Activated naive CD4-positive, alpha-beta T cell treated with anti-CD3 and anti-CD28 coated beads for 36 hours (primary cell): Measurements from ENCODE around the gene SHC3. TPM values are rescaled to one million over a fixed set of nuclear protein-coding genes. Genes with fewer than 3 reads are reported as not detected.

ENCODE experiments used
- CTCF ChIA-PET: fragments of 350-600 bp; sonication (Branson Sonifier 250); formaldehyde crosslinking; loops from one replicate; lab custom pipeline; 2021; ENCODE audit warnings: antibody characterized with exemption; lab: Charles Lee
- DNase-seq: peaks from one replicate; pipeline ENCODE4 v3.0.0-alpha.2; 2020
- H3K27ac Mint-ChIP-seq: one replicate; pipeline ENCODE4 v1.8.0; 2021; ENCODE audit warnings: mild to moderate bottlenecking, mixed read lengths
- H3K27me3 Mint-ChIP-seq: one replicate; pipeline ENCODE4 v1.8.0; 2021; ENCODE audit warnings: low read depth, mixed read lengths
- H3K36me3 Mint-ChIP-seq: one replicate; pipeline ENCODE4 v1.8.0; 2021; ENCODE audit warnings: low read depth, mixed read lengths
- H3K4me1 Mint-ChIP-seq: one replicate; pipeline ENCODE4 v1.8.0; 2021; ENCODE audit warnings: low read depth, mixed read lengths
- H3K4me3 Mint-ChIP-seq: one replicate; pipeline ENCODE4 v1.8.0; 2021; ENCODE audit warnings: mild to moderate bottlenecking, moderate library complexity, mixed read lengths
- H3K9me3 Mint-ChIP-seq: one replicate; pipeline ENCODE4 v1.8.0; 2021; ENCODE audit warnings: mixed read lengths
- intact Hi-C: fragments of 100-400 bp; cut with micrococcal nuclease; formaldehyde crosslinking; loops from one replicate; pipeline ENCODE4 v1.15.1; 2023
- total RNA-seq, 2 experiments: library from RNA; stranded (reverse); gene quantifications; one replicate each; pipeline ENCODE4 v1.2.3, GENCODE V29; 2021

The SHC3 gene
- total RNA-seq, 2 experiments from 2014 or later = not detected

DNA sequence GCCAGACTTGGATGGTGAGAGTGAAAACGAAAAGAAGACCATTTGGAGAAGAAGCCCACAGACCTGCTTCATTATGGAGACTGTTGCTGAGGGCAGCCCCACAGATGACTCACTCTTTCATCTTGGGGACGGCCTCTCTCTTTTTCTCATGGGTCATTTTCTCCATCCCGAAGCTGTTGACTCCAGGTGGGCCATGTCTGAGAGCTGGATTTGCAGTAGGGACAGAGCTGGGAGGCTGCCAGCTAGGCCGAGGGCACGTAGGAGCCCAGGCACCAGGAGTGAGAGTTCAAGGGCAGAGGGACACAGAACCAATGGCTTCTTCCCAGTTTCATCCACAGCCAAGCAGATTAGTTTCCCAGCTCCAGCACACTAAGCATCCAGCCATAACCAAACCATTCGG lies 95.0 kb downstream of the SHC3 start:
- Mint-ChIP-seq H3K9me3 (no peaks in the 10 kb centered on the region), H3K27me3 (peaks cover 11% of the 10 kb centered on the region), H3K4me3 (no peak overlapping the region), H3K27ac (no peak overlapping the region), H3K36me3 (no peaks in the 10 kb centered on the region), H3K4me1 (peaks cover 4% of the 10 kb centered on the region)
- DNase-seq = no peak
- intact Hi-C loops = no loop called here
- CTCF ChIA-PET = no interaction called here

- CTCF ChIA-PET = no interaction called here
- Mint-ChIP-seq H3K27ac (no peak overlapping the region), H3K27me3 (peaks cover 23% of the 10 kb centered on the region), H3K4me3 (no peak overlapping the region), H3K36me3 (no peaks in the 10 kb centered on the region), H3K4me1 (peaks cover 2% of the 10 kb centered on the region), H3K9me3 (no peaks in the 10 kb centered on the region)
- DNase-seq = no peak
- intact Hi-C loops = no loop called here
These were observed 98.4 kb downstream of the SHC3 start for GRCh38 chr9:89080193-89080592.

DNA sequence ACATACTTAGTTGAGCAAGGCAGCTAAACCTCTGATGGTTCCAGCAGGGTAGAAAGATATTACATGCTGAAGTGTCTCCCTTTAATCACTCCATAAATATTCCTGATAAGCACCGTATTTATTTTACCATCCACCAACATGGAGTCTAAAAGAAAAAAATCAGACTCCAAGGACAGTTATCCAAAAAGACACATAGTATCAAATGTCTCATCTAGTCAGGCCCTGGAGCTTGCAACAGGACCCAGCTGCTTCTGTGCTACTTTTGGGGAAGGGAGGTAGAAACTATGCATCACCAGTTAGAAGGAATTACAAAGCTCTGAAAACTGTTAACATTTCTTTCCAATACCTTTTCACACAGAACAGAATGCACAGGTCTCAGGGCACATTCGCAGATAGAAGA lies 99.2 kb downstream of the SHC3 start:
- no peak overlapping the region for H3K4me3 Mint-ChIP-seq
- intact Hi-C loops = no loop called here
- no peaks in the 10 kb centered on the region for H3K9me3 Mint-ChIP-seq
- no peaks in the 10 kb centered on the region for H3K36me3 Mint-ChIP-seq
- H3K4me1 Mint-ChIP-seq = peaks cover 2% of the 10 kb centered on the region
- no peak for DNase-seq
- peaks cover 19% of the 10 kb centered on the region for H3K27me3 Mint-ChIP-seq
- CTCF ChIA-PET = interaction anchor here (0.6 kb wide), 1 partner anchor 364 kb away, joined by 3 read pairs; no protein-coding TSS in a partner anchor
- no peak overlapping the region for H3K27ac Mint-ChIP-seq

DNA sequence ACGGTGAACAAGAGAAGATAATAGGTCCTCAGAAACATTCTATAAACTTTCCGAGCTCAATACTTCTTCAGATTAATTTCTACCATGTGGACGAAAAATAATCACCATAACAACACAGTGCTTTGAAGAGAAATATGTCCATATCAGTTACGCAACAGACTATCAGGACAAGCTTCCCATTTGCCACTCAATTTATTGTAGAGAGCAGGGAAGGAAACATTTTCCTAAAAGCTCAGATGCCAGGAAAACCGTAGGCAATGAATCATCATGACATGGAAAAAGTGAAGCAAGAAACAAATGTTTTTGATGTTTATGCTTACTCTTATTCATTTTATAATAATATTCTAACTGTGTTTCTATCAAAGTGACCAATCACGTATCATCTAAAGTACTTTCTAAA lies 99.8 kb downstream of the SHC3 start:
- H3K4me1 Mint-ChIP-seq = peaks cover 2% of the 10 kb centered on the region
- no peaks in the 10 kb centered on the region for H3K36me3 Mint-ChIP-seq
- no peaks in the 10 kb centered on the region for H3K9me3 Mint-ChIP-seq
- H3K4me3 Mint-ChIP-seq = no peak overlapping the region
- CTCF ChIA-PET = interaction anchor here (0.6 kb wide), 1 partner anchor 364 kb away, joined by 3 read pairs; no protein-coding TSS in a partner anchor
- H3K27ac Mint-ChIP-seq = no peak overlapping the region
- H3K27me3 Mint-ChIP-seq = peaks cover 19% of the 10 kb centered on the region
- intact Hi-C loops = no loop called here
- no peak for DNase-seq

DNA sequence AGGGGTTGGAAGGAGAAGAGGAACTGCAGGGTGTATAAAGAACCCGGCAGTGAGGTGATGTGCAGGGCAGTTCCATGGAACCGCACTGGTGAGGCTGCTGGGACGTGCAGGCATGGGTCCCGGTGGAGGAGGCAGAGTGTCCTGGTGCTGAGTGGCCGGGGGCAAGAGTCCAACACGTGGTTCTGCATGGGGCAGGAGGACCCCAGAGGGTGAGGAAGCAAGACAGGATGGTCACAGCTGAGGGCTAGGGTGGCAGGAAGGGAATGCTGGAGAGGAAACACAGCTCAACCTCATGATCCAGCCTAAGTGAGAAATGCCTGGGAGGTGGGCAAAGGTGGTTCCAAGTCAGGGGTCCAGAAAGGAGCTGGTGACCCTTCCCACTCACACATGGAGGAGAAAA lies 100.2 kb downstream of the SHC3 start:
- Mint-ChIP-seq H3K27ac (no peak overlapping the region), H3K9me3 (no peaks in the 10 kb centered on the region), H3K27me3 (peaks cover 19% of the 10 kb centered on the region), H3K36me3 (no peaks in the 10 kb centered on the region), H3K4me3 (no peak overlapping the region), H3K4me1 (peaks cover 2% of the 10 kb centered on the region)
- no peak for DNase-seq
- intact Hi-C loops = no loop called here
- CTCF ChIA-PET = no interaction called here

- Mint-ChIP-seq H3K4me1 (peaks cover 2% of the 10 kb centered on the region), H3K27ac (no peak overlapping the region), H3K9me3 (no peaks in the 10 kb centered on the region), H3K4me3 (no peak overlapping the region), H3K27me3 (peaks cover 18% of the 10 kb centered on the region), H3K36me3 (no peaks in the 10 kb centered on the region)
- intact Hi-C loops = no loop called here
- CTCF ChIA-PET = interaction anchor here (1.5 kb wide), 1 partner anchor 201 kb away, joined by 4 read pairs; no protein-coding TSS in a partner anchor
- DNase-seq = no peak
These were observed 101.1 kb downstream of the SHC3 start for GRCh38 chr9:89077519-89077918.

GRCh38 chr9:89073397-89073796 lies 105.2 kb downstream of the SHC3 start:
- intact Hi-C loops = no loop called here
- Mint-ChIP-seq H3K9me3 (no peaks in the 10 kb centered on the region), H3K27ac (no peak overlapping the region), H3K27me3 (peaks cover 12% of the 10 kb centered on the region), H3K4me1 (peaks cover 2% of the 10 kb centered on the region), H3K36me3 (no peaks in the 10 kb centered on the region), H3K4me3 (no peak overlapping the region)
- DNase-seq = no peak
- CTCF ChIA-PET = no interaction called here

GRCh38 chr9:89071591-89071990 lies 107.0 kb downstream of the SHC3 start:
- H3K36me3 Mint-ChIP-seq = no peaks in the 10 kb centered on the region
- intact Hi-C loops = no loop called here
- peaks cover 5% of the 10 kb centered on the region for H3K27me3 Mint-ChIP-seq
- H3K9me3 Mint-ChIP-seq = no peaks in the 10 kb centered on the region
- no peak overlapping the region for H3K4me3 Mint-ChIP-seq
- no peak for DNase-seq
- no peak overlapping the region for H3K27ac Mint-ChIP-seq
- CTCF ChIA-PET = no interaction called here
- H3K4me1 Mint-ChIP-seq = no peaks in the 10 kb centered on the region

GRCh38 chr9:89066835-89067234 lies 111.8 kb downstream of the SHC3 start:
- Mint-ChIP-seq H3K27me3 (peaks cover 3% of the 10 kb centered on the region), H3K9me3 (no peaks in the 10 kb centered on the region), H3K27ac (no peak overlapping the region), H3K4me1 (no peaks in the 10 kb centered on the region), H3K4me3 (no peak overlapping the region), H3K36me3 (no peaks in the 10 kb centered on the region)
- CTCF ChIA-PET = no interaction called here
- intact Hi-C loops = no loop called here
- DNase-seq = no peak

- Mint-ChIP-seq H3K27ac (no peak overlapping the region), H3K4me3 (no peak overlapping the region), H3K4me1 (no peaks in the 10 kb centered on the region), H3K9me3 (no peaks in the 10 kb centered on the region), H3K36me3 (no peaks in the 10 kb centered on the region), H3K27me3 (peaks cover 5% of the 10 kb centered on the region)
- CTCF ChIA-PET = no interaction called here
- intact Hi-C loops = no loop called here
- no peak for DNase-seq
These were observed 112.7 kb downstream of the SHC3 start for GRCh38 chr9:89065921-89066320.

DNA sequence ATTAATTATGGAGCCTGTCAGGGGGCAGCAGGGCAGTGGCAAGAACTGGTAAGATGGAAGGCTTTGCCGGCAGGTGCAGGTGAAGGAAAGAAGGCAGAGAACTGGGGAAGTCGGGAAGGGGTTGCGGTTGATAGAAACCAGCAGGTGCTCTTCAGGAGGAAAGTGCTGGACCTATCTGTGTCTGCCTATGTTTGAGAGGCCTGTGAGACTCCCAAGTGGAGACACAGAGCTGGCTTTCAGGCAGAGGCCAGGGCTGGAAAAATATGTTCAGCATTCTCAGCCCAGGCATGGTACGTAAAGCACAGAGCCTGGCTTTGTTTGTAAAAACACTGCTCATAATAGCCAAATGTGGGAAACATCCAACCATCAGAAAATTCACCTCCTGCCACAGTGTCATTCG lies 117.8 kb downstream of the SHC3 start:
- no peaks in the 10 kb centered on the region for H3K36me3 Mint-ChIP-seq
- H3K27ac Mint-ChIP-seq = no peak overlapping the region
- CTCF ChIA-PET = no interaction called here
- intact Hi-C loops = no loop called here
- H3K27me3 Mint-ChIP-seq = peaks cover 8% of the 10 kb centered on the region
- H3K4me3 Mint-ChIP-seq = no peak overlapping the region
- H3K4me1 Mint-ChIP-seq = no peaks in the 10 kb centered on the region
- no peaks in the 10 kb centered on the region for H3K9me3 Mint-ChIP-seq
- DNase-seq = no peak

- Mint-ChIP-seq H3K27me3 (peaks cover 8% of the 10 kb centered on the region), H3K9me3 (no peaks in the 10 kb centered on the region)
- intact Hi-C loops = no loop called here
These were observed 118.6 kb downstream of the SHC3 start for GRCh38 chr9:89059925-89060506.

DNA sequence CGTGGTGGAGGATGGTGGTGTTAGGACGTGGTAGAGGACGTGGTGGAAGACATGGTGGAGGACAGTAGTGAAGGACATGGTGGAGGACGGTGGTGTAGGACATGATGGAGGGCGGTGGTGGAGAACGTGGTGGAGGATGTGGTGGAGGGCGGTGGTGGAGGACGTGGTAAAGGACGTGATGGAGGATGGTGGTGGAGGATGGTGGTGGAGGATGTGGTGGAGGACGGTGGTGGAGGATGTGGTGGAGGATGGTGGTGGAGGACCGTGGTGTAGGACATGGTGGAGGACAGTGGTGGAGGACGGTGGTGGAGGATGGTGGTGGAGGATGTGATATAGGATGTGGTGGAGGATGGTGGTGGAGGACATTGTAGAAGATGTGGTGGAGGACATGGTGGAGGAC lies 119.7 kb downstream of the SHC3 start:
- CTCF ChIA-PET = no interaction called here
- intact Hi-C loops = no loop called here
- no peaks in the 10 kb centered on the region for H3K4me1 Mint-ChIP-seq
- no peaks in the 10 kb centered on the region for H3K36me3 Mint-ChIP-seq
- no peak overlapping the region for H3K27ac Mint-ChIP-seq
- no peaks in the 10 kb centered on the region for H3K9me3 Mint-ChIP-seq
- no peak for DNase-seq
- no peak overlapping the region for H3K4me3 Mint-ChIP-seq
- H3K27me3 Mint-ChIP-seq = peaks cover 8% of the 10 kb centered on the region

More at GRCh38 chr9:89059925-89060506, 118.6 kb downstream of the SHC3 start:
- no peak for DNase-seq
- H3K4me1 Mint-ChIP-seq = no peaks in the 10 kb centered on the region
- no peak overlapping the region for H3K4me3 Mint-ChIP-seq
- CTCF ChIA-PET = no interaction called here
- no peak overlapping the region for H3K27ac Mint-ChIP-seq
- no peaks in the 10 kb centered on the region for H3K36me3 Mint-ChIP-seq
